Astrocyte (in vitro differentiated cells and primary cell): ENCODE data around the gene NEURL1. TPM values are rescaled to one million over a fixed set of nuclear protein-coding genes. Genes with fewer than 3 reads are reported as not detected.
A peak's percentile ranks its signal among the peaks of the same experiment; 100 is the strongest.

Experiments used
- DNase-seq: peaks from one replicate; pipeline ENCODE4 v3.0.0-alpha.2; 2010; ENCODE audit warnings: low read depth
- FAIRE-seq: peaks from 2 replicates; lab custom pipeline; 2011; peaks lifted over from hg19 to GRCh38; lab: Jason Lieb, UNC
- H2AFZ ChIP-seq: 2 replicates; pipeline ENCODE4 v1.6.0; 2012; ENCODE audit warnings: low read depth, low read length, inconsistent platforms
- H3K27ac ChIP-seq: 2 replicates; pipeline ENCODE4 v1.5.1; 2011; ENCODE audit warnings: low read depth, low read length, inconsistent platforms
- H3K27me3 ChIP-seq: 2 replicates; pipeline ENCODE4 v1.6.0; 2011; ENCODE audit warnings: low read length, inconsistent platforms; ENCODE audit not compliant: insufficient read depth
- H3K36me3 ChIP-seq: 2 replicates; pipeline ENCODE4 v1.5.1; 2011; ENCODE audit warnings: low read length, inconsistent platforms; ENCODE audit not compliant: insufficient read depth
- H3K4me1 ChIP-seq: 2 replicates; pipeline ENCODE4 v1.5.1; 2011; ENCODE audit warnings: low read length, inconsistent platforms; ENCODE audit not compliant: insufficient read depth
- H3K4me2 ChIP-seq: 2 replicates; pipeline ENCODE4 v1.6.0; 2012; ENCODE audit warnings: low read length, inconsistent platforms
- H3K4me3 ChIP-seq: 2 replicates; pipeline ENCODE4 v1.5.1; 2011; ENCODE audit warnings: low read depth, mild to moderate bottlenecking, low read length, inconsistent platforms; ENCODE audit not compliant: insufficient read depth
- H3K79me2 ChIP-seq: 2 replicates; pipeline ENCODE4 v1.6.0; 2012; ENCODE audit warnings: mild to moderate bottlenecking, low read length, inconsistent platforms; ENCODE audit not compliant: insufficient read depth
- H3K9ac ChIP-seq: 2 replicates; pipeline ENCODE4 v1.6.0; 2012; ENCODE audit warnings: mild to moderate bottlenecking, low read length, inconsistent platforms
- H3K9me3 ChIP-seq: 2 replicates; pipeline ENCODE4 v1.5.1; 2012; ENCODE audit warnings: low read depth, mild to moderate bottlenecking, low read length, inconsistent platforms; ENCODE audit not compliant: insufficient read depth
- H4K20me1 ChIP-seq: 2 replicates; pipeline ENCODE4 v1.6.0; 2012; ENCODE audit warnings: low read length, inconsistent platforms; ENCODE audit not compliant: insufficient read depth
- H3K27ac Mint-ChIP-seq: one replicate; pipeline ENCODE4 v1.8.0; 2021; ENCODE audit warnings: mild to moderate bottlenecking, mixed read lengths; ENCODE audit not compliant: unreplicated experiment
- H3K27me3 Mint-ChIP-seq: one replicate; pipeline ENCODE4 v1.8.0; 2021; ENCODE audit warnings: low read depth, mixed read lengths; ENCODE audit not compliant: unreplicated experiment
- H3K36me3 Mint-ChIP-seq: one replicate; pipeline ENCODE4 v1.8.0; 2021; ENCODE audit warnings: low read depth, mixed read lengths; ENCODE audit not compliant: unreplicated experiment
- H3K4me1 Mint-ChIP-seq: one replicate; pipeline ENCODE4 v1.8.0; 2021; ENCODE audit warnings: low read depth, mixed read lengths; ENCODE audit not compliant: unreplicated experiment
- H3K4me3 Mint-ChIP-seq: one replicate; pipeline ENCODE4 v1.8.0; 2021; ENCODE audit warnings: mild to moderate bottlenecking, moderate library complexity, mixed read lengths; ENCODE audit not compliant: unreplicated experiment
- H3K9me3 Mint-ChIP-seq: one replicate; pipeline ENCODE4 v1.8.0; 2021; ENCODE audit warnings: mild to moderate bottlenecking, mixed read lengths; ENCODE audit not compliant: unreplicated experiment
- CTCF ChIP-seq: IDR thresholded peaks from 2 replicates; pipeline ENCODE4 v1.5.1; 2011; ENCODE audit warnings: low read depth, mild to moderate bottlenecking, inconsistent platforms, low read length, moderate library complexity; ENCODE audit not compliant: insufficient read depth
- EZH2 ChIP-seq: IDR thresholded peaks from 2 replicates; pipeline ENCODE4 v1.6.1; 2012; ENCODE audit warnings: mild to moderate bottlenecking, low read length, inconsistent platforms; ENCODE audit not compliant: insufficient read depth
- total RNA-seq: library from RNA; stranded (reverse); gene quantifications from 2 replicates; pipeline ENCODE4 v1.2.1, GENCODE V29; 2021

NEURL1 gene
- total RNA-seq, 1 donor from 2014 or later, result 1.5 TPM

- Histone ChIP-seq H3K9ac (peak overlapping the region; percentile 54), H3K79me2 (no peaks in the 10 kb centered on the region), H3K27ac (no peak overlapping the region), H3K9me3 (no peaks in the 10 kb centered on the region), H3K4me2 (peak overlapping the region; percentile 85), H3K27me3 (no peaks in the 10 kb centered on the region), H2AFZ (peak overlapping the region; percentile 71), H3K36me3 (no peaks in the 10 kb centered on the region), H4K20me1 (peaks cover 24% of the 10 kb centered on the region), H3K4me3 (peak overlapping the region; percentile 44), H3K4me1 (peaks cover 27% of the 10 kb centered on the region)
- Mint-ChIP-seq H3K27ac (no peak overlapping the region), H3K27me3 (peaks cover 4% of the 10 kb centered on the region), H3K4me3 (no peak overlapping the region), H3K4me1 (peaks cover 14% of the 10 kb centered on the region), H3K9me3 (peaks cover 2% of the 10 kb centered on the region), H3K36me3 (peaks cover 22% of the 10 kb centered on the region)
- TF ChIP-seq CTCF, result no peak
- TF ChIP-seq EZH2, result no peak
- FAIRE-seq (no peak), DNase-seq (no peak)
Measured at GRCh38 chr10:103452506-103453230, 40.8 kb upstream of the NEURL1 start.

- peaks cover under 1% of the 10 kb centered on the region for H3K27me3 ChIP-seq
- H4K20me1 ChIP-seq, result peaks cover 18% of the 10 kb centered on the region
- TF ChIP-seq CTCF, result no peak
- TF ChIP-seq EZH2, result no peak
- peaks cover 21% of the 10 kb centered on the region for H3K4me1 ChIP-seq
- no peak overlapping the region for H3K4me3 ChIP-seq
- Mint-ChIP-seq H3K36me3 (peaks cover 18% of the 10 kb centered on the region), H3K4me3 (no peak overlapping the region), H3K9me3 (peaks cover 2% of the 10 kb centered on the region), H3K27me3 (peaks cover 4% of the 10 kb centered on the region), H3K27ac (no peak overlapping the region), H3K4me1 (peaks cover 9% of the 10 kb centered on the region)
- H3K36me3 ChIP-seq, result no peaks in the 10 kb centered on the region
- H3K4me2 ChIP-seq, result no peak overlapping the region
- H2AFZ ChIP-seq, result no peak overlapping the region
- H3K9me3 ChIP-seq, result no peaks in the 10 kb centered on the region
- H3K9ac ChIP-seq, result no peak overlapping the region
- no peaks in the 10 kb centered on the region for H3K79me2 ChIP-seq
- no peak for FAIRE-seq
- DNase-seq, result no peak
- H3K27ac ChIP-seq, result no peak overlapping the region
Measured at GRCh38 chr10:103454026-103454425, 39.5 kb upstream of the NEURL1 start.

GRCh38 chr10:103455235-103455634 is 38.3 kb upstream of the NEURL1 start:
- H3K79me2 ChIP-seq, result no peaks in the 10 kb centered on the region
- no peak overlapping the region for H3K9ac ChIP-seq
- H4K20me1 ChIP-seq, result peaks cover 6% of the 10 kb centered on the region
- no peak overlapping the region for H3K4me3 ChIP-seq
- no peaks in the 10 kb centered on the region for H3K9me3 ChIP-seq
- no peak overlapping the region for H2AFZ ChIP-seq
- Mint-ChIP-seq H3K36me3 (peaks cover 13% of the 10 kb centered on the region), H3K4me1 (peaks cover 8% of the 10 kb centered on the region), H3K4me3 (no peak overlapping the region), H3K27me3 (peaks cover 7% of the 10 kb centered on the region), H3K27ac (no peak overlapping the region), H3K9me3 (peaks cover 2% of the 10 kb centered on the region)
- H3K27me3 ChIP-seq, result peaks cover 3% of the 10 kb centered on the region
- H3K27ac ChIP-seq, result no peak overlapping the region
- no peak for FAIRE-seq
- peaks cover 18% of the 10 kb centered on the region for H3K4me1 ChIP-seq
- DNase-seq, result no peak
- H3K4me2 ChIP-seq, result no peak overlapping the region
- TF ChIP-seq EZH2 (no peak), CTCF (no peak)
- H3K36me3 ChIP-seq, result no peaks in the 10 kb centered on the region
